HG03135 (cell line): ENCODE measurements around the gene NT5E.
"Not testable (repeated sequence)": the region's sequence is repeated elsewhere in the genome, so short reads cannot be mapped to it uniquely, and the experiment has no call there.

Experiments used
- ATAC-seq: cut with Tn5 transposase; IDR thresholded peaks from one replicate; pipeline ENCODE4 v1.9.1; 2021; ENCODE audit warnings: mild to moderate bottlenecking, moderate library complexity; ENCODE audit not compliant: unreplicated experiment

The NT5E gene

DNA sequence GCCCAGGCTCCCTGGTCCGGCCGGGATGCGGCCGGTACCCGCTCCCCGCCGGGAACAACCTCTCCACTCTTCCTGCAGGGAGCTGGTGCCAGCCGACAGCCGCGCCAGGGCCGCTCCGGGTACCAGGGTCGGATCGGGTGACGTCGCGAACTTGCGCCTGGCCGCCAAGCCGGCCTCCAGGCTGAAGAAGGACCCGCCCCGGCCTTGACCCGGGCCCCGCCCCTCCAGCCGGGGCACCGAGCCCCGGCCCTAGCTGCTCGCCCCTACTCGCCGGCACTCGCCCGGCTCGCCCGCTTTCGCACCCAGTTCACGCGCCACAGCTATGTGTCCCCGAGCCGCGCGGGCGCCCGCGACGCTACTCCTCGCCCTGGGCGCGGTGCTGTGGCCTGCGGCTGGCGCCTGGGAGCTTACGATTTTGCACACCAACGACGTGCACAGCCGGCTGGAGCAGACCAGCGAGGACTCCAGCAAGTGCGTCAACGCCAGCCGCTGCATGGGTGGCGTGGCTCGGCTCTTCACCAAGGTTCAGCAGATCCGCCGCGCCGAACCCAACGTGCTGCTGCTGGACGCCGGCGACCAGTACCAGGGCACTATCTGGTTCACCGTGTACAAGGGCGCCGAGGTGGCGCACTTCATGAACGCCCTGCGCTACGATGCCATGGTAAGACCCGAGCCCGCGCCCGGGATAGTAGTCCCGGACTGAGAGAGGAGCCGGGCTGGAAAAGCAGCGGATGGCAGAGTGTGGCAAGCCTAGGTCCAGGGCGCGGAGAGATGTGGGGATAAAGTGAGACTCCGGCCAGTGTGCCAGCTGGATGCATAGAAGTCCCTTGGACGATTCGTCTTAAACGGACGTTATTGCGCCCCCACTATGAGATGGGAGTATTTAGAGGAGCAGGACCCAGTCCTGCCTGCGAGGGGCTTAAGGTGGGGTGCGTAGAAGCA, at the start of gene NT5E:
TSS of gene NT5E (plus strand) at position 266 of the 942 bp plus-strand sequence. CDS start at position 323, 57 bp downstream.
- ATAC-seq, result peak; percentile 85

DNA sequence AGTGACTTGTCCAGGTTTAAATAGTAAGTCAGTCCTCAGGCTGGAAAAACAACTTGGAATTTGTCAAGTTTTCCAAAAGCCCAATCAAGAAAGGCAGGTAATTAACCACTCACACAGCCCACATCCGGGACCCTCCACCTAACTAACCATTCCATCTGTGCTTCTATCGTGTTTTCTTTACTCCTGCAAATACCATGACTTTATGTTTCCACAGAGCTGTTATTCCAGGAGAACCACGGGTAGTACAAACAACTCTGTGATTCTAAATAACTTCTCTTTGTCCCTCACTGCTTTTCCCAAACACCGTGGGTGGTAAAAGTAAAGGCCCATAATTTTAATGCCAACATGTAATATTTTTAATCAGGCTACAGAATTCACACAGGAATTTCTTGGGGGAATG, 49.6 kb upstream of the NT5E start:
- no peak for ATAC-seq

DNA sequence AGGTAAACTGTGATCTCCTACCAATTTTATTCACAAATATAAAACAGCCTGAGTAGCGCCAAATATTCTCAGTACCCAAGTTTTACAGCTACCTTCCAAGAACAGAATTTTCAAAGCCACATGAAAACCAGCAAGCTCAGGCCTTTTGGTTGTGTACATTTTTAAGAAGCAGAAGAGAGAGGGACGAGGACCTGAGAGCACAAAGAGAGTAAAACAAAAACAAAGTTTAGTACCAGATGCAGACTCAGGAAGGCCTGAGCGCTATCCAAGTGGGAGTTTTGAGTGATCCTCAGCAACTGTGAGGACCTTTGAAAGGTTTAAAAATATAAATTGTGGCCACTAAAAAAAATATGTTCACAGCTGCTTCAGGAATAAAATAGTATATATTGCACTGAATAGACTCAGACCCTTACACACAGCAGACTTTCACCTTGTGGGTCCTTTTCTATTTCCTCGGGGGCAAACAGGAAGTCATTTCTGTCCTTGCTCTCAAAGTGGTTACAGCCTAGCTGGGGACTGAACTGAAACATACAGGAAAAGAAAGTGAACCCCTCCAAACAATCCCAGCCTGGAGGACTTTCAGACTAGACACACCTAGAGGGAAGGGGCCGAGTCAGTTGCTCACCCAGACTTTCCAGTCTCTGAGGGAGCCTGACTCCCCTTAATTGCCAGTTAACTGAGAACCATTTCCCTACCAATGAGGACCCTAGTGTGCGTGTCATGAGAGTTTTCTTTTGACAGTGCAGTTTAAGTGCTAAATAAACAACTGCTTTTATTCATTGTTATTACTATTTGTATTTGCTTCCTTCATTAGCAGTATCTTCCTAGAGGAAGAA, 48.5 kb upstream of the NT5E start:
- peak; percentile 37 for ATAC-seq

DNA sequence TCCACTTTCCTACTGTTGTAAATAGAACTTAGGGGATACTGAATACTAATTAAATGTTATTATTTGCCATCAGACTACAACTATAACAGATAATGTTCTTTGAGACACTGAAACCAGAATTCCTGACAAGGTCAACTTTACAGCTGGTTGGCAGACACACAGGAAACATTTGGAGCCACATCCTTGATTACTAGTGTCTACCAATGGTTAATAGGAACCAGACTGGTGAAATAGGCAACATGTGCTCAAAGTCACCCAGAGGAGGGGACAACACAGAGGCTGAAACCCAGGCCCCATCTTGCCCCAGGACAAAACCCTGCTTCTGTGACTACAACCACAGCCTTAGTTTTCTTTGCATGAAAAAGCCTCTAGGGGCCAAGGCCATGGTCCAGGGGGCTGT, 47.8 kb upstream of the NT5E start:
- ATAC-seq, result no peak

DNA sequence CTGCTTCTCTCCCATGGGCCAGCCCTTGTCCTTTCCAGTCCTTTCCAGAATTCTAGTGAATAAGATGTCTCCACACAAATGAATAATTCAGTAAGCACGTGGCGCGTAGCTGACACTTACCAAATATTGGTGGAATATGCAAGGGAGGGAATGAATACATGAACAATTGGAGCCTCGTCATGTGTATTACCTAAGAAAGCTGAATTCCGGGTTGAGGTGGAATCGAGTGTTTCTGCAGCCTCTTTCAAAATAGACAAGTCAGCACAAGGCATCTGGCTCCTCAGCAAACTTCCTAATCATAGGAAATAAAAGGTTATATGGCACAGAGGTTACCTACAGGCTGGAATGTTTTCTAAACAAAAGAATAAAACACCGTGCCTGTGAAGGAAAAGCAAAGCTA, 47.0 kb upstream of the NT5E start:
- ATAC-seq, result no peak

DNA sequence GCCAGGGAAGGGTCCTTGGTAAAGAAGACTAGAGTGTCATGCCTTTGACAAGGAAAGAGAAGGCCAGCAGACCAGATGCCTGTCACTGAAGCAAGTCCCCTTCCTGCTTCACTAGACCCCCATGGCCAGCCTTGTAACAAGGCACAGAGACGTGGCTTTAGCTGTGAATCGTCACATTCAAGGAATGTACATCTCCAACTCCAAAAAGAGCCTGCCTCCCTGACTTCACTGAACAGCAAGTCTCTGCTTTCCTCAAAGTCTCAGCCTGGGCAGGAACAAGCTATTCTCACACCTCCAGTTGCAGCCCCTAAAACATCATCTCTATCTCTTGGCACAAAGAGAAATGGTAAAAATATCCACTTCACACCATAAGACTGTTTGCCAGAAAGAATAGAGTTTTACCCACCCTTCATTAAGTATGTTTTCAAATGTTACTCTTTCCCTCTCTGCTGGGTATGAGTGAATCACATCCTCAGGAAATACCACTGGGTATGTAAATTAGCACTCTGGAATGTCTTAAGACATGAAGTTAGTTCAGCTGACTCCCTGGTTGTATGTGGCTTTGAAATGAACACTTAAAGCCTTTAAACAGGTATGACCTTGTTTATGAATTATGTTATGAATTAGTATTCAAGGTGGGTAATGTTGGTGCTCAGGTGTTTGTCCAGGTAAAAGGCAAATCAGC, 46.4 kb upstream of the NT5E start:
- ATAC-seq, result no peak

DNA sequence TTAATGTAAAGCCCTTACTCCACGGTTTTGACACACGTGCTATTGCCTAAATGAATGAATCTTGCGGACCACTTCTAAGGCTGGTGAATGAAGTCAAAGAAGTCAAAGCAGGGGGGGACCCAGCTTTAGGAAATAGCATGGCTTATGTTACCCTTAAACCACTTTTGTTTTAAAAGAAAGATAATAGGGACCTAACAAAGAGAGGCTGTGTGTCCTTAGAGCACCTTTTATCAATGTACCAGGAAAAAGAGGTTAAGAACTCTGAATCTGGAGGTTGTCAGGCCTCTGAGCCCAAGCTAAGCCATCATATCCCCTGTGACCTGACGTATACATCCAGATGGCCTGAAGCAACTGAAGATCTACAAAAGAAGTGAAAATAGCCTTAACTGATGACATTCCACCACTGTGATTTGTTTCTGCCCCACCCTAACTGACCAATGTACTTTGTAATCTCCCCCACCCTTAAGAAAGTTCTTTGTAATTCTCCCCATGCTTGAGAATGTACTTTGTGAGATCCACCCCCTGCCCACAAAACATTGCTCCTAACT, 45.8 kb upstream of the NT5E start:
- not testable (repeated sequence) for ATAC-seq

DNA sequence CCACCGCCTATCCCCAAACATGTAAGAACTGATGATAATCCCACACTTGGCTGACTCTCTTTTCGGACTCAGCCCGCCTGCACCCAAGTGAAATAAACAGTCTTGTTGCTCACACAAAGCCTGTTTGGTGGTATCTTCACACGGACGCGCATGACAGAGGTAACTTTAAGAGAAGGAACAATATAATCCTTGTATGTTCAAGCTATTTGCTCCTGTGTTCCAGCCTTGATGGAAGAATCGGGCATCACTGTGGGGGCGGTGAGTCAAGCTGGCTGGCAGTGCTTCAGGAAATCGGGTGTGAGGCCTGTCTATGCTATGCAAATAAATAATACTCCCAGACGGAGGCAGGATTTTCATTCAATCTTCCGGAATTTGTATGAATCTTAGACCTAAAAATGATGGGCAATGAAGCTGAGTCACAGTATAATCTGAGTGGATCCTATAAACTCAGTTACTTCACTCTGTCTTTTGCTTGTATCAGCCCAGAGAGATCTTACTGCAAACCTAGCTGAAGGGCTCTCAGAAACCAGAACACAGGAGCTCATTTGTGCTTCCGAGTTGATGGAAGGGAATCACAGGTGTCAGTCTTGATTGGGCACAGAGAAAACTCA, 45.2 kb upstream of the NT5E start:
- no peak for ATAC-seq

DNA sequence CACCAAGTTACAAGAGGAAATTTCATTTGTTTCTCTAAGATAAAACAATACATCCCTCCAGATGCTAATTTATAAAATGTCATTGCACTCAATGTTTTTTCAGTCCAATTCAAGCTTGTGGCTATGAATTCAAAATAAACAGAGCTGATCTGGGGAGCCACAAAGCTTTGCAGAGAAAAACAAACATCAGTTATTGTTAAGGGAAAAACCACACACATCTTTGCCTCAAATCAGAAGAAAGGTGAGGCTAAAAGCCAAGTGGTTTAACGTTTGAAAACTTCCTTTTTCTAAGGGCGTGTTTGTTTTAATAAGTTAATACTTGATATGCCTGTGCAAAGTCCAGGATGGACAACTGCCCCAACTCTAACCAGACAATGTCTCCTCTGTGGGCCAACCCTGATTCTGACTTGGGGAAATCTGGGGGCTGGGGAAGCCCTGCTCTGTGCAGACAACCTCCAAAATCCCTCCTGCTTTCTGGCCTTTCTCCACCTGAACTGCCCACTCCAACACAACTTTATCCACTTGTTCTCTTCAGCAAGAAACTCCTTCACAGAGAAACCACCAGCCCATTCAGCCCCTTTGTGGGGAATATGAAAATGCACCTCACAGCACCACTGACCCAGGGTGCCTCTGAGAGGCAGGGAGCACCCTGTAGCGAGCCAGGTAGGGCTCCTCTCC, 44.6 kb upstream of the NT5E start:
- no peak for ATAC-seq

DNA sequence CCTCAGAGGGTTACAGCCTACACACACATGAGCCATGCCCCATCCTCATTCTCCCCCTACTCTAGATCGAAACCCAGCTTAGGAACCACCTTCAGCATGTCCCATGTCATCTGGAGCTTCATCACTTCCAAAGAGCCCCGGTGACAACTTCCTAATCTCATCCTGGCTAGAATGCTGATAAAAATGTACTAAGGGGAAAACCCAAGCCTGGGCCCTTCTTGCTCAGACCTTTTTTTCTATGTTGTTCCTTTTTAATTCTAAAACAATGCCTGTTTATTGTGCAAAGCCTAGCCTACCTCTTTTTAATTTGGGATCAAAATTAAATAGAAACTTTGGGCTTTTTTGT, 44.1 kb upstream of the NT5E start:
- no peak for ATAC-seq

DNA sequence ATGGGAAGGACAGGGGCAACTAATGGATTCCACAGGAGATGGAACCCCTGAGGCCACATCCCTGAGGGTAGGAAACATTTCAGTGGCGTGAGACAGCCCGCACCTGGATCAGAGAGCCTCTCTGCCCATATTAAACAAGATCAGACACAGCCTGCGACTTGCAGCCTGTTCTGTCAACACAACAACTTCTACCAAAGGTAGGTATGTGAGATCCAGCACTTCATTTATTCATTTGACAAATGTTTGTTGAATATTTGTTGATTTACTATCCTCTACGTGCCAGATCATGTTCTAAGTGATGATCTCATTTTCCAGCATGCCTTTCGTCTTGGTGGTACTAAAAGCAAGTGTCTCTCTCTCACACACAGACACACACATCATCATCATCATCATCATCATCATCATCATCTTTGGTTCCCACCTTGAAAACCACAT, 43.2 kb upstream of the NT5E start:
- ATAC-seq, result no peak

DNA sequence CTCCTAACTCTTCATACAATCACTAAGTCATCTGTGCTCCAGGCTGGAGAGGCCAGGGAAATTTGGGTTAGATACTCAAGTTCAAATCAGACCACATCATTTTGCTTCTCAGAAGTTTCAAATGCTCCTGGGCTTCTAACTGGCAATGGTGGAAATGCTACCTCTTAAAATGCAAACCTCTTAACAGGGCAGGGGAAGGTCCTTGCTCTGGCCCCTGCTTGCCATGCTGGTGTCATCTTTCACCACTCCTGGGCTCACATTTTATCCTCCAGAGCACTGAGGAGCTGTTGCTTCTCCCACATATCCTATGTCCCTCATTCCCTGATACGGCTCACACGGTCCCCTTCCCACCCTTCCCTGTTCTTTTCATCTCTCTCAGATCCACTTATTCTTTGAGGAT, 41.8 kb upstream of the NT5E start:
- ATAC-seq, result no peak

DNA sequence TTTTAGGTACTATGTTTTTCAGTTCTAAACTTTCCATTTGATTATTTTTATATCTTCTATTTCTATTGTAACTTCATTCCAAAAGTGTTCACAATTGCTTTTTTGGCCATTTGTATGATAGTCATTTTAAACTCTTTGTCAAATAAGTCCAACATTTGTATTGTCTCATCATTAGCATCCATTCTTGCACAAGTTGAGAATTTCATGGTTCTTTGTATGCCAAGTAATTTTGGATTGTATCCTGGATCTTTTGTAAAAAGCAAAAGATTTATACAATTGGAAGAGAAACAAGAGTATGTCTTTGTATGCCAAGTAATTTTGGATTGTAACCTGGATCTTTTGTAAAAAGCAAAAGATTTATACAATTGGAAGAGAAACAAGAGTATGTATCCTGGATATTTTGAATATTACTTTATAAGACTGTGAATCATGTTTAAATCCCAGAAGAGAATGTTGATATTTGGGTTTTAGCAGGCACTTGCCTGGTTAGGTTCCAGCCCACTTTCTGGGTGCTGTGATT, 36.9 kb upstream of the NT5E start:
- no peak for ATAC-seq

DNA sequence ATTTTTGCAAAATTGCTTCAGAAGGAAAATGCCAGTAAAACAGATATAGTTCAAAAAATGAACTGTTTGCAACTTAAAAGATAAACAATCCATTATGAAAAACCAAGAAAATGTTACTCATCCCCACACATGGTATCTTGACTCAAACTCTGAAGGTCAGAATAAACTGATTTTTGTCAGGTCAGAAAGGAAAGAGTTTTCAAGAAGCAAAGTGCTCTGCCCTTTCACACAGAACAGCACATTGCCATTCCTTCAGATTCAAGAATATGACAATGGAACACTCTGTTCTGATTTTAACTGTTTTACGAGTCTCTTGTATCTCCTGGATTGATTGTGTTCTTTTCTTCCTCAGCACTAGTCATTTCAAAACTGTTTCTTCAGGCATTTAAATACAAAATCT, 33.8 kb upstream of the NT5E start:
- ATAC-seq, result no peak

DNA sequence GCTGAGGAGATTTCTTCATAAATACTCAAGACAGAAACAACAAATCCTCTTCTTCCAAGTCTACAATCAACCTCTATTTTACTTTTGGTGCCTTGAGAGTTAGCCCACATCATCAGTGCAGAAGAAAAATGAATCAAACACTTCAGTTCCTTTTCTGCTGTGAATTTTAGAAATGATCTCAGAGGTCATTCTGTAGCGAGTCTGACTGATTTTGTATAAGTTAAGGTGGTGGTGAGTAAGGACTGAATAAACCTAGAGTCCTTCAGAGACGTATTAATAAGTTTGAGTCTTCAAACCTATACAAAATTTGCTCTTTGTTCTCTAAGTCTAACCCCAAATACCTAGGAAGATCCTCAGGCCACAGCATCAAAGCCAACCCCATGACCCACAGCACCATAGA, 33.1 kb upstream of the NT5E start:
- no peak for ATAC-seq

DNA sequence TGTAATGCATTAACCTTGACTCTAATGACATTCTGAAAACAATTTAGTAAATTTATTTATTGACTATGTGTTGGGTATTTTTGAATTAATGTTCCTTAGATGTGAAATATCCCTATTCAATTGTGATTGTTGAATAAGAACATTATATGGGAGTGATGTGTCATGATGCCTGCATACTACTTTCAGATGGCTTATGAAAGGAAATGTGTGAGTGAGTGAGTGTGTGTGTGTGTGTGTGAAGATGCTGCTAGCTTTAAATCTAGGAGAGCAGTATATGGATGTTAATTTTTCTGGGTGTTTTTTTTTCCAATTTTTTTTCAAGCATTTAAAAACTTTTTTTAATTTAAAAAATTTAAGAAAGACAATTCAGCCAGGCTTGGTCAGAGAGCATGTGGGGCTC, 32.5 kb upstream of the NT5E start:
- no peak for ATAC-seq

DNA sequence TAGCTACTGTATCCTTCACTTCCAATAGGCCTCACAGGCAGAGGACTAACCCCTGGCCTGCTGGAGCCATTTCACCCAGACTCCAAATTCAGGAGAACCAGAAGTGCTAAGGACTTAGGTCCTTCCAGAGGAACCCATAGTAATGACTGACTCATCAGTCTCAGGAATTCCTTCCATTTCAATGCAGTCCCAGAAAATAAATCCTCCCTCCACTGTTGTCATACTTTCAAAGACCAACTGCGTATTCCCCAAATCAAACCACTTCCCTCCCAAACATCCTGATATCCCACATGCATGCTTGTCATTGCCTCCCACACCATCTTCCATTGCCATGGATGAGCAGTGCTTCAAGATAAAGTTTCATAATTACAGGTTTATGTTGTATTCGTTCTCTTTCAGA, 31.8 kb upstream of the NT5E start:
- ATAC-seq, result no peak

DNA sequence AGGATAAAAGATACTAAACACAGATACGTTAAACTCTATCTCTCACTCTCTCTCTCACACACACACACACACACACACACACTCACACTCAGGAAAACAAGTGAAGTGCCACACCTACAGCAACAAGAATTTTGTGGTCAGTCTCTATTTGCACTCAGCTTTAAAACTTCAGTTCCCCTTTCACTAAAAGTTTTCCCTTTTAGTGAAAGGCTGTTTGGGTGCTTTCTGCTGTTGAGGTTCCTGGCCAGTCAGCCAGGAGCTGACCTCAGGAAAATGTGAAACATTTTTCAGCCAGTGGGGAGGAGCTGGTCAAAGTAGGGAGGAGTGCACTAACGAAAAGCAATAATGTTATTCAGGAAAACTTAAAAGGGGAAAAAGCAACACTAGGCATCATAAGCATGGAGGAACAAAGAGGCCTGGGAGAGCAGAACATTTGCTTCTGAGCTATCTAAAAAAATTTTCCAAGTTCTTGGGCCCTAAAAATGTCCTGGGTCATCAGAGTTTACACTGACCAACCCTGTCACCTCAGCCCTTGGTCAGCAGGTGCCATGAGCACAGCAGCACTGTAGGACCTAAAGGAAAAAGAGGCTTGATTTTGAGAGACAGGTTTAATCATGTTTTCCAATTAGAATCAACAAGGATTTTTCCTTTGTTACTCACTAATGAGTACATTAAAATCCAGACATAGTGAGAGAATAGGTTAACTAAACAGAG, 30.7 kb upstream of the NT5E start:
- no peak for ATAC-seq

DNA sequence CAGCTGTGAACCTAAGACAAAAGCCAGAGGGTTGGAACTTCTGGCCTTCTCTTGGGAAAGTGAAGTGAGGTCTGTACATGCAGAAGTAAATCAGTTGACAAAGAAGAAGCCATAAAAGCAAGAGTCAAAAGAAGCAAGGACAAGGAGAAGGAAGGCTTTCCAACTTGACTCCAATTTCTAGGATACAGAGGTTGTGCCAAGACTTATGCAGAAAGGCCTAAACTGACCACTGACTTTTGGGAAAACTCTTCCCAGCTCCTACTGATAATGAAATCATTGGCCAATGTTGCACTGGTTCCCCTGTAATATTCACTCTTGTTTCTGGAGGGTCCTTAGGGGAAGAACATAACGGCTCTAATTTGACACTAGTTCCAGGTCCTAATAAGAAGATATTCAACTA, 29.3 kb upstream of the NT5E start:
- ATAC-seq, result no peak
